Posterior vena cava (tissue), 2 donors: Measurements from ENCODE around the gene EWSR1. TPM values are rescaled to one million over a fixed set of nuclear protein-coding genes. Genes with fewer than 3 reads are reported as not detected.

Experiments
- DNase-seq: peaks from one replicate; pipeline ENCODE4 v3.0.0-alpha.2; 2020; ENCODE audit warnings: low spot score
- intact Hi-C, 2 donors: fragments of 100-400 bp; cut with DNase I; formaldehyde crosslinking; loops; one replicate each; pipeline versions ENCODE4 v1.14.1 to v1.14.2; 2022 to 2023
- total RNA-seq, 2 donors: library from RNA; stranded (reverse); fragmentation: NEBNext Ultra II Directional; extraction: Animal tissue kit (Norgen Biotek cat#: 25700); gene quantifications; one replicate each; pipeline ENCODE4 v1.2.1, GENCODE V29; 2021
- donor health status: DM: yes; HTN: yes; CAD: no.
- donor health status: DM: yes; HTN: yes; CAD: no.

Gene EWSR1
- total RNA-seq, 2 donors from 2014 or later: 155 to 168 TPM

DNA sequence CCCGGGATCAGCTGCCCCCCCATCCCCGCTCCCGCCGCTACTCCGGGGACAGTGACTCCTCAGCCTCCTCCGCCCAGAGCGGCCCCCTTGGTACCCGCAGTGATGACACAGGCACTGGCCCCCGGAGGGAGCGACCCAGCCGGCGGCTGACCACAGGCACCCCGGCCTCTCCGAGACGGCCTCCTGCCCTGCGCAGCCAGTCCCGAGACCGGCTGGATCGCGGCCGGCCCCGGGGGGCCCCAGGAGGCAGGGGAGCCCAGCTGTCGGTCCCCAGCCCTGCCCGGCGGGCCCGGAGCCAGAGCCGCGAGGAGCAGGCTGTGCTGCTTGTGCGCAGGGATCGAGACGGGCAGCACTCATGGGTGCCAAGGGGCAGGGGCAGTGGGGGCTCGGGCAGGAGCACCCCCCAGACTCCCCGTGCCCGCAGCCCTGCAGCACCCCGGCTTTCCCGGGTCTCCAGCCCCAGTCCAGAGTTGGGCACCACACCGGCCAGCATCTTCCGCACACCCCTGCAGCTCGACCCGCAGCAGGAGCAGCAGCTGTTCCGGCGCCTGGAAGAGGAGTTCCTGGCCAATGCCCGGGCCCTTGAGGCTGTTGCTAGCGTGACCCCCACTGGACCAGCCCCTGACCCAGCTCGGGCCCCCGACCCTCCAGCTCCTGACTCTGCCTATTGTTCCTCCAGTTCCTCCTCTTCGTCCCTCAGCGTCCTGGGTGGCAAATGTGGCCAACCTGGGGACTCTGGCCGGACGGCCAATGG is 43.6 kb downstream of the EWSR1 start:
- DNase-seq: peak; percentile 86
- intact Hi-C loops: no loop called here

DNA sequence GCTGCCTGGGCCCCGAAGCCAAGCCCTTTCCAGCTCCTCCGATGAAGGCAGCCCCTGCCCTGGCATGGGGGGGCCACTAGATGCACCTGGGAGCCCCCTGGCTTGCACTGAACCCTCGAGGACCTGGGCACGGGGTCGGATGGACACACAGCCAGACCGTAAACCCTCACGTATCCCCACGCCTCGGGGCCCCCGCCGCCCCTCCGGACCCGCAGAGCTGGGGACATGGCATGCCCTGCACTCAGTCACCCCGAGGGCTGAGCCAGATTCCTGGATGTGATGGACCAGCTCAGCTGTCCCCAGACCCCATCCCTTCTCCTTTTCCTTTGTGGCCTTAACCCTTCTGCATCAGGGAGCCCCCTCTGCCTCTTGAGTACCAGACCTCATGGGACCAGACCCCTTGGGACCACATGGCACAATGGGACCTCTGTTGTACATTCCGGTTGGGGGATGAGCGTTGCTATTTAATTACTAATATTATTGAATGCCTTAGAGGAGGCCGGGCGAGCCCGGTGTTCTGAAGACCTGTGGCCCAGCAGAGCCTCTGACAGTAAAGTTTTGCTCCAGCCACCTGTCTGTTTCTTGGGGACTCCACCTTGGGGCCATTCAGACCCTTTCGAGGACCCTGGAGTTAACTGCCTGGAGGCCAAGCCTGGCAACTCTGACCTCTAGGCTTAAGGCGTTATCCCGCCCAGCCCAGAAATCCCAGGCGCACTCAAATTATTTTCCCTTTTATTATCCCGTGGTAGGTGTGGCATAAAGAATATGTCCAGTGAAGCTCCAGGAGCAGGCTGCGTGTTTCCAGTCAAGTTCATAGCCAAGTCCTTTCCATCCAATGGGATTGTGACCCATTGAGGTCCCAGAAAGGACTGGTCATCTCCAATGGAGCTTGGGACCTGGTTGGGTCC is 44.4 kb downstream of the EWSR1 start:
- DNase-seq: peak; percentile 80
- intact Hi-C loops: no loop called here

DNA sequence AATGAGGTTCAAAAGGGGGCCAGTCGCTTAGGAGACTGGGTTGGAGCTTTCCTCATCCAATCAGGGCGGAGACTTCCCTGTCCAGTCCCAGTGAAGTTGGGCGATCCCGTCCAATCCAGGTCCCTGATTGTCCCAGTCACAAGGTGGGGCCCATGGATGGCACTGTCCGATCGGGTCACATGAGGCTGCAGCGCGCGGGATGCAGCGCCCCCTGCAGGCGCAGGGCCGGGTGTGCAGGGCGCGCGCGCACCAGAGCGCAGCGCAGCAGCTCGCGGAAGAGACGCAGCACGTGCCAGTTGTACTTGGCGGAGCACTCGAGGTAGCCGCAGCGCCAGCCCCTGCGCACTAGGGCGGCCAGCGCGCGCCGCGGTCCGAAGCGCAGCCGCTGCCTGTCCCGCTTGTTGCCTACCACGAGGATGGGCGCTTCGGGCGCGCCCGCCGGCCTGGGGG is 45.1 kb downstream of the EWSR1 start:
- intact Hi-C loops: no loop called here
- DNase-seq: peak; percentile 87

DNA sequence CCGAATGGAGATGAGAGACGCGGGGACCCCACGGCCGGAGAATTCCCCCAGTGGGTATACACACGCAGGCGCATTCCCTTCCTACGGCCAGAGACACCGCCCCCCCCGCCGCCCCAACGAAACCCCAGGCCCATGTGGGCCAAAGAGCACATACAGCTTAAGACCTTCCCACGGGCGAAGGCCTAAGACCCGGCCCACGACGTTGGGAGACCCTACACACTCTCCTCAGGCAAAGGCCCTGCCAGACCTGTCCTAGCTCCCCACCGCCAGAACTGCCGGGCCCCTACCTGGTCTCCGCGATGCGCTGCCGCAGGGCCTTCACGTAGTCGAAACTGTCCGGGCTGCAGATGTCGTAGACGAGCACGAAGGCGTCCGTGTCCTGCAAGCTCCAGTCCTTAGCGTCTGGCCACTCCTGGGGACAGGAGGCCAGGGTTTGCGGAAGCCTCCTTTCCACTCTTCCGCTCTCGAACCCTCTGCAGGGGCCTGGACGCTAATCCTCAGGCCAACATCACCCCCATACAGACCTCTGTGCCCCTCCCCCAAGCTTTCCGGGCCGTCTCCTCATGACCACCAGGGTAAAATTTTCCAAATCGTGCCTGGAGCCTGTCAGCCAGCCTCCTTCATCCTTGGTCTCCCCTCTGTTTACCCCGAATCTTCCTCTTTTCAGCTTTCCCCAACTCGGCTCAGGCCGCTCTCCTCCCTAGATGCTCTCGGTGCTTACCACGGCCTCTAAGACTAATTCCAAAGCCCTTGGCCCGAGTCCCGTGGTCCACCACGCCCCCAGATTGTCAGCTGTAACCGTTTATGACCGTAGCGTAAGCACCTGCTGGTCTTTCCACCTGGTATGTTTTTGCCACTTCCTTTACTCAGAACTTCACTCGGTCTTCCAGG is 45.8 kb downstream of the EWSR1 start:
- intact Hi-C loops: no loop called here
- peak; percentile 78 for DNase-seq

DNA sequence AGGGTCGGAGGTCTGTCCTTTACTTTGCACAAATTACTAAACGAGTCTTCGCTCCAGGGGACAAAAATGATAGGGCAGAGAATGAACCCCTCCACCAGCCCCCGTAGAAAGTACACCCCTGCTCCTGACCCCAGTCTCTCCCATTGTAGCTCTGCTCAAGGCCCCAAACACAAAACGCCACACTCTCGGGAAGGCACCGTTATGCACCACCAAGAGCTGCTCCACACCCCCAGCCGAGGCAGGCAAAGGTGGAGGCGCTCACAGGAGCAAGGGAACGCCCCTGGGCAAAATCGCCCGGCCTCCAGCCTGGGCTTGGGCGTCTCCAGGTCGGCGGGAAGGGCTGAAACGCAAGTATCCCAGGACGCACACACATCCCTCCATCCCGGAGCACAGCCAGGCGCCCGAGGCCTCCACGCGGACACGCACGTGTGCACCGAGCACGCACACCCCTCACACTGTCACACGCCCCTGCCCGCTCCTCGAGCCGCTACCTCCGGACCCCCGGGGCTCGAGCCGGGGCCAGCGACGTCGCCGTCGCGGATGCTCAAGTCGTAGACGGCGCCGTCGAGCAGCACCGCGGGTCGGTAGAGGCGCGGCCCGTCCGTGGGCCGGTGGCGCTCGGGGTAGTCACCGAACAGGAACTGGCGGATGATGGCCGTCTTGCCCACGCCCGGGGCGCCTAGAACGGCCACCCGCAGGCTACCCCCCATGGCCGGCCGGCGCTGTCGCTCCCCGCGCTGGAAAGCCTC is 46.6 kb downstream of the EWSR1 start:
- intact Hi-C loops: no loop called here
- no peak for DNase-seq

DNA sequence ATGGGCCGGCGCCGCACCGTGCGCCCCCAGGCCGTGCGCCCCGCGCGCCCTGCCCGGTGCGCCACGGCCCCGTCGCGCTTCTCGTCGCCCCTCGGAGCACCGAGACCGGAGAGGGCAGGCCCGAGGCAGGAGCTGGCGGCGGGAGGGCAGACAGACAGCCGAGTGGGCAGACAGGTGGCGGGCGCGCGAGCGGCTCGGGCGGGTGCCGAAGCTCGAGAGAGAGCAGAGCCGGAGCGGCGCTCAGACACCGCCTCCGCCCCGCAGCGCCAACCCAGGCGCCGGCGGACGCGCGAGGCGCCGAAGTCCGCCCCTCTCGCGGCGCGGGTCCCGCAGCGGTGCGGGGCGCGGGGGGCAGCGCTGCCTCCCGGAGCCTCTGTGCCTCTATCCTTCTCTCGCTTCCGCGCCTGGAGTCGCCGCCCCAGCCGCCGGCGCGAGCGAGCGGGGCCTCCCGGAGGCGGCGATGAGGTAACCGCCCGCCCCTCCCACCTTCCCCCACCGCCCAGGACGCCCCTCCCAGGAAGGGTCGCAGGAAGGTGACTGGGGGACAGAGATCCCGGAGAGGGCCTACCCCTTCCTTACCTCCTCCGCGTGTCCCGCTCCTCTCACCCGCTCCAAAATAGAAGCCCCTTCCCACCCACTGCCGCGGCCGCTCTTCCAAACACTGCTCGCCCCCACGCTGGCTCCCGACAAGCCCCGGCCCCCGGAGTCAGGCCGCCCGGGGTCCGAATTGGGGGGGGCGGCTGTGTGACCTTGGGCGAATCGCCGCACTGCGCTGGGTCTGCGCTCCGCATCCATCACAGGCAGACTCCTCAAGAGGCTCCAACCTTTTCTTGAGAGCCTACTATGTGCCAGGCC is 47.4 kb downstream of the EWSR1 start, which contains the start of gene RASL10A:
Gene RASL10A, minus strand, starts transcription at position 412 of the 855 bp plus-strand sequence. CDS start 451 bp downstream, outside the sequence.
- intact Hi-C loops: no loop called here
- no peak for DNase-seq

DNA sequence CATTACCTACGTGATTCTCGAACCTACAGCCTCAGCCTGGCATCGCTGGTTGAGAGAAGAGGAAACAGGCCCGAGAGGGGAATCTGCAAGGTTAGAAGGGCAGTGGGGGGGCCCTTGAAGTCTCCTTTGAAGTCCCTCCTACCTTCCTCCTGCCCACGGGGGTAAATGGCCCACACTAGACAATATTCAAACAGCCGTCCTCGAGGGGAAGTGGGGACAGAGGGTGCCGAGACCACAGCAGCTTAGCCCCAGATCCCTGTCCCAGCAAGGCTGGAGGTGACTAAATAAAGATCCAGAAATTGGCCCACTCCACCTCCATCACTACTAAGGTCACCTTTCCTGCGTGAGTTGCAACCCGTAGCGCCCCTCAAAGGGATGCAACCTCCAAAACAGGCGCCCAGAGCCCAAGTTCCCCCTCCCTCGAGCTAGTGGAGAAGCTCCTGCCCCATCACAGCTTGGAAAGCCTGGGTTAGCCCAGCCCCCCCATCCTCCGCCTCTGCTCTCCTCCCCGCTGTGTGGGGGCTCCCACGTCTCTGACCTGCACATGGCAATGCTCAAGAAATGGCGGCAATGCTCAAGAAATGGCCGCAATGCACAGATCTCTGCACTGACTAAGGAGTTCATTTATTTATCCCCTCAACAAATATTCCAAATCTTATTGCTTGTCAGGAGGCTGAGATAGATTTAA is 48.2 kb downstream of the EWSR1 start:
- intact Hi-C loops: no loop called here
- no peak for DNase-seq

DNA sequence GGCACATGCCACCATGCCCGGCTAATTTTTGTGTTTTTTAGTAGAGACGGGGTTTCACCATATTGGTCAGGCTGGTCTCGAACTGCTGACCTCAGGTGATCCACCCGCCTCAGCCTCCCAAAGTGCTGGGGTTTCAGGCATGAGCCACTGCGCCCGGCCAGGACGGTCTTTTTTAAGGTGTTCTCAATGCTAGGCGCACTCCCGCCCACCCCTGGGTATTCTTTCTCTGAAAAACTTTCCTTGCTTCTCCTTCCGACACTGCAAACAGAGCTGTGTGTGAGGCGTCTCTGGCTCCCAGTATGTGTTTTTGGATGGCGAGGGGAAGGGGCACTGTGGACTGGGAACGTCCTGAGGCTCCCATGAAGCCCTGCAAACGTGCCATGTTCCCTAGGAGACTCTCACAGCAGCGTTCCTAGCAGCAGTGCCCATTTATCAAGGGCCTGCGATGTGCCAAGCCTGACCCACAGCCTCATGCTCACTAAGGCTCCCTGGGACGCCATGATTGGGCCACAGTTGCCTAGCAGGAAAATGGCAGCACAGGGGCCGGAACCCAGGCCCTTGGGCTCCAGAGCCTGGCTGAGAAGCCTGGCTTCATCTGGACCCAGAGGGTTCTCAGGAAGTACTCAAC is 49.9 kb downstream of the EWSR1 start:
- intact Hi-C loops: no loop called here
- no peak for DNase-seq

DNA sequence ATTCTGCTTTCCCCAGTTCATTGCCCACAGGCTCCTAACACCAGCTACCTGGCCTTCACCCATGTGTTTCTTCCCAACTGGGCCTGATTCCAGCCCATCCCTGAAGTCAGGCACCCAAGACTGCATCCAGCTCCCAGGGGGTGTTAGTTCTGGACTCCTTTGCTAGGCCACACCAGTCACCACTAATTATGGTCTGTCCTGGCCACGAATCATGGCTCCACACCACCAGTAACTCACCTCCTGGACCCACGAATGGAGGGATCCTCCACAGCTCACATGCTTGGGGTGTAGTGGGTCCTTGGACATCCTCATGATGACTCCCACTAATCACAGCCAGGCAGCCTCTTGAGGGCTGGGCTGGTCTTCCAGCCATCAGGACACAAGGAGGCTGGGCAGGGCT is 51.0 kb downstream of the EWSR1 start:
- intact Hi-C loops: no loop called here
- DNase-seq: no peak

DNA sequence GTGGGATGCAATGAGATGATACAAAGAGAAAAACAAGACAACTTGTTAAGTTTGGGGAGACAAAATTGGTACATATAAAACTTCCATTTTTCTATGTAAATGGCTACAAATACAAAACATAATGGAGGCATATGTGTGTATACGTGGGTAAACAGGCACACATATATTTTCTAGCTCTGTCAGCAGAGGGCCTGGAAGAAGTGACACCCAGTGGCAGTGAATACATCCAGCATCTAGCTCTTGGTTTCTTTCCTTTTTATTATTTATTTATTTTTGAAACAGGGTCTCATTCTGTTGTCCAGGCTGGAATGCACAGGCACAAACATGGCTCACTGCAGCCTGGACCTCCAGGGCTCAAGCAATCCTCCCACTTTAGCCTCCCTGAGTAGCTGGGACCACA is 52.5 kb downstream of the EWSR1 start:
- intact Hi-C loops: no loop called here
- DNase-seq: no peak

DNA sequence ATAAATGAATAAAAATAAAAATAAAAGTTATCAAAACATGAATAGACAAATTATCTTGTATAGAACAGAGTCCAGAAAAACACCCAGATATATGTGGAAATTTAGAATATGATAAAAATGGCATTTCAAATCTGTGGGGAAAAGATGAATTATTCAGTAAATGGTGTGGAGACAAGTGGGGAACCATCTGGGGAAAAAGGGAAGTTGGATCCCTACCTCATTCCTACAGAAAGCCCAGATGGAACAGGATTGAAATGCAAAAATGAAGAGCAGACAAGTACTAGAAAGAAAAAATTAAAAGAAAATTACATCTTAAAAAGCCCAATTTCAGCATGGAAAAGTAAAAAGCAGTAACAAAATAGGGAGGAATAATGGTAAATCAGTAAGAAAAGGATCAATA is 55.6 kb downstream of the EWSR1 start:
- intact Hi-C loops: loop anchor here in 1 of 2 donors (2.0 kb wide), 1 partner anchor 51 kb away; no protein-coding TSS in a partner anchor
- no peak for DNase-seq

DNA sequence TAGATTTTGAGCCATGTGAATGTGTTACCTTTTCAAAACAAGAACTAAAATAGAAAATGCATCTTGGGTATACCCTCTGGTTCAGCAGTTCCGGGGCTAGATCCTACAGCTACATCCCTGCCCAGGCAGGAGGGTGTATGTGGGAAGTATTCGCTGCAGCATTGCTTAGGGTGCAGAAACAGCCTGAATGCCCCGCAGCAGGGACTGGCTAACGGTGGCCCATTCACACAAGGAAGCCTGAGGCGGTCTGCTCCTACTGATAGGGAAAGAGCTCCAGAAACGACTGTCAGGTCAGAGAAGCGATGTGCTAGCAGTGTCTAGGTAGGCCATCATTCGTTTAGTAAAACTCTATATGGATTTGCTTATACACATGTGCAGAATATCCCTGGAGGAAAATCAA is 57.3 kb downstream of the EWSR1 start:
- intact Hi-C loops: no loop called here
- no peak for DNase-seq

DNA sequence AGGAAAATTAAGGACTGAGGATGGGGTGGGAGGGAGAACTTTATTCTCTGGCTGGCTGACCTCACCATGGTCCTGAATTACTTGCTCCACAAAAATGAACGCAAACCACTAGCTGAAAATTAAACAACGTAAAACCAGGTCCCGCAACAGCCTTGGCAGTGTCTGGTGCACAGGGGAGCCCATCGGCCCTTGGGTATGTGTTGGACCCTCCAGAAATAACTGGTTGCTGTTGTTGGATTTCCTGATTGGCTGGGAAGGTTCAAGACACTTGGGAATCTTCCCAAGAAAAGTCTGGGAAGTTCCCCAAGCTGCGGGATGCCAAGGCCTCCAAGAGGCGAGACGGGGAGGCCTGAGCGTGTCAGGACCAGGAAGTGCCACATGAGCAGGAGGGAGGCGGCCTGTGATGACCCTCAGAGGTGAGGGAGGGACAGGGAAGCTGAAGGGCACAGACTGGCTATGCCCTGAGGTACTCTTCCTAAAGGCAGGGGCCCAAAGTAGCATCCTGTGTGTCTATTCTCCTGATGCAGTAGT is 57.8 kb downstream of the EWSR1 start:
- DNase-seq: no peak
- intact Hi-C loops: no loop called here

DNA sequence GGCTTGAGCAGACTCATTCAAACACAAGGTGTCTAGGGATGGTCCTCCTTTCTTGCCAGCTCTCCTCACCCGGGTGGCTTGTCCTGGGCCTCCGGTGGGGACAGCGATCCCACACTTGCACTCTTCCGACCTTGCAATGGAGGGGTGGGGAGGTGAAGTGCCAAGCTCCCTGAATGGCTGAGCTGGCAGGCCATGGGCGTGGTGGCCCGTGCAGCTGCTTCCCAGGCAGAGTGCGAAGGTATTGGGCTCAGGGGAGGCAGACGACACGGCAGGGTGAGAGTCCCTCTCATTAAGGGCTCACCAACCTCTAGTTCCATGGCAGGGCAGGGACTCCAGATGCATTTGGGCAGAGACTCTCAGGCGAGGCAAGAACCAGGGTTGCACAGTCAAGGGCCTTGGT is 58.4 kb downstream of the EWSR1 start:
- intact Hi-C loops: no loop called here
- no peak for DNase-seq

DNA sequence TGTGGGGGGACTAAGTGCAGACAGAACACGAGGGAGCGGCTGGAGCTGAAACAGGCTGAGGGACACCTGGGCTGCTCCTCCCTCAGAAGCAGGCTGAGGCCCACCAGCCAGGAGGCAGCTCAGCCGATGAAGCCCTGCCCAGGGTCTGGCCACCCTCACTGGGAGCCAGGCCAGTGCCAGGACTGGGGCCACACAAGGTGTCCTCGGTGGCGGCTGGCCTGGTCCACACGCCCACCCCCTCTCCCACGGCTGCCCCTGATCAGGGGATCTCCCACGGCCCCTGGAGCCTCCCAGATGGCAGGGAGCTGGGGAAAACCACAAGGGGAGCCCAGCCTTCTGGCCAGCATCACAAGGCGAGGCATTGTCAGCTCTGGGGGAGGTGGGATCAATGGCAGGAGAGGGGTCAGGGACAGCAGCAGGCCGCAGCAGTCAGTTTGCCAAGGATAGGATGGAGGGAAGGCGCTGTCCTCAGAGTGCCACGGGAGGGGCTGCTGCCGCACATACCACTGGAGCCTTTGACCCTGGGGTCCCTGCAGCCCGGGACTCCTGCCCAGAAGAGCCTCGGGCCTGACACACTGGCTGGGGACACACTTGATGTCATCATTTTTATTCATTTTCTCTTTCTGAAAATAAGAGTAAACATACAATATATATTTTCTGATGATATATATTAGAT is 59.2 kb downstream of the EWSR1 start:
- no peak for DNase-seq
- intact Hi-C loops: no loop called here

DNA sequence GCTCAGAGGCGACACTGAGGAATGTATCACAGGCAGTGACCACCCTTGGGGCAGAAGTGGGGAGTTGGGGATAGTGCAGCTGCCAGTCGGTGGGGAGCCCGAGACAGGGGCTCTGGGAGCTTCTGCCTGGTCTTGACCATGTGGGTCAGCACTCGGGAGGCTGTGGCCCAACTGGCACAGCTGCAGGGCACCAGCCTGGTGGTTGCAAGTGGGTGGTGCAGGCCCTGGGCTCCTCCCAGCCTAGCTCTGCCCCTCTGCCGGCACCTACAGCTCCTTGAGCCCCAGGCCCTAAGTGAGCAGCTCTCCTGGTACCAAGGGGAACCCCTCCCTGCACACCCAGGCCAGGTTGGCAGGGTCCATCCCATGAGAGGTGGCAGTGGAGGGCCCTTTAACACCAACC is 60.0 kb downstream of the EWSR1 start:
- intact Hi-C loops: no loop called here
- DNase-seq: no peak
